HepG2 (cell line): Measurements from ENCODE around the gene MSI2. TPM values are rescaled to one million over a fixed set of nuclear protein-coding genes. Genes with fewer than 3 reads are reported as not detected.

Experiments
- ATAC-seq: fragments of 200-7000 bp; cut with Tn5 transposase; 3 replicates; pipeline ENCODE4 v1.9.1; 2020; ENCODE audit warnings: mild to moderate bottlenecking, moderate library complexity
- BruUV-seq: library from RNA; stranded (reverse); fragments of 400-500 nt; replicated peaks from 2 replicates; lab custom pipeline; 2021; lab: Mats Ljungman, UMichigan
- CTCF ChIA-PET: fragments of 300-600 bp; formaldehyde crosslinking; extraction: SDS; loops from one replicate; lab custom pipeline; 2021; ENCODE audit warnings: low total read pairs, inconsistent platforms, low intra/inter-chr PET ratio; lab: Yijun Ruan, JAX
- POLR2A ChIA-PET: fragments of 350-600 bp; sonication (Branson Sonifier 250); formaldehyde crosslinking; loops from one replicate; lab custom pipeline; 2020; ENCODE audit warnings: antibody characterized with exemption, inconsistent platforms; lab: Yijun Ruan, JAX
- DNase-seq: peaks from one replicate; pipeline ENCODE4 v3.0.0-alpha.2; 2015; ENCODE audit warnings: low spot score
- FAIRE-seq: peaks from 3 replicates; lab custom pipeline; 2011; peaks lifted over from hg19 to GRCh38; lab: Jason Lieb, UNC
- H2AFZ ChIP-seq: one replicate; pipeline ENCODE4 v1.6.1; 2011; ENCODE audit warnings: low read length, inconsistent platforms
- H3K27ac ChIP-seq: fragments of 300-600 bp; 3 replicates; pipeline ENCODE4 v1.8.0; 2011; ENCODE audit warnings: mixed run types, mild to moderate bottlenecking, mixed read lengths, low read length, inconsistent platforms; ENCODE audit not compliant: insufficient read depth; ENCODE audit errors: extremely low read length
- H3K27me3 ChIP-seq, 2 experiments: fragments of 200-600 bp in 1 of 2; 2 replicates in 1 of 2; 3 replicates in 1 of 2; pipeline versions ENCODE4 v1.6.0 to v1.8.0; 2011; ENCODE audit warnings: low read length in 2 of 2, mild to moderate bottlenecking in 2 of 2, moderate library complexity in 2 of 2, inconsistent platforms in 1 of 2; ENCODE audit not compliant: insufficient read depth in 2 of 2, control insufficient read depth in 1 of 2
- H3K36me3 ChIP-seq, 2 experiments: fragments of 200-600 bp in 1 of 2; replicated peaks in 1 of 2; 2 replicates in 1 of 2; 3 replicates in 1 of 2; pipeline versions ENCODE4 v1.5.1 to v1.8.0; 2011; ENCODE audit warnings: low read length in 2 of 2, inconsistent platforms in 1 of 2; ENCODE audit not compliant: insufficient read depth in 2 of 2, control insufficient read depth in 1 of 2
- H3K4me1 ChIP-seq: 2 replicates; pipeline ENCODE4 v1.5.1; 2012; ENCODE audit warnings: low read length, inconsistent platforms; ENCODE audit not compliant: insufficient read depth
- H3K4me2 ChIP-seq: 2 replicates; pipeline ENCODE4 v1.6.0; 2011; ENCODE audit warnings: low read depth, low read length, inconsistent platforms
- H3K4me3 ChIP-seq, 3 experiments: fragments of 200-600 bp in 1 of 3; sonication (generic), shearing (Covaris generic) in 1 of 3; replicated peaks in 1 of 3; 2 replicates each; pipeline ENCODE4 v1.5.1; 2011 to 2016; ENCODE audit warnings: low read length in 3 of 3, inconsistent platforms in 2 of 3, low read depth in 2 of 3, mild to moderate bottlenecking in 2 of 3, control low read depth in 1 of 3, mixed read lengths in 1 of 3; ENCODE audit not compliant: insufficient read depth in 1 of 3
- H3K79me2 ChIP-seq: one replicate; pipeline ENCODE4 v1.6.1; 2011; ENCODE audit warnings: low read length, inconsistent platforms; ENCODE audit not compliant: insufficient read depth
- H3K9ac ChIP-seq: 2 replicates; pipeline ENCODE4 v1.6.0; 2011; ENCODE audit warnings: mild to moderate bottlenecking, low read depth, low read length, inconsistent platforms; ENCODE audit not compliant: insufficient read depth
- H3K9me3 ChIP-seq: 2 replicates; pipeline ENCODE4 v1.5.1; 2012; ENCODE audit warnings: mild to moderate bottlenecking, low read length
- H4K20me1 ChIP-seq: 2 replicates; pipeline ENCODE4 v1.6.0; 2011; ENCODE audit warnings: inconsistent platforms, mild to moderate bottlenecking, low read length, moderate library complexity; ENCODE audit not compliant: insufficient read depth
- HMGA1 ChIP-seq: sonication (generic); formaldehyde crosslinking; conservative IDR thresholded peaks from 2 replicates; pipeline ENCODE4 v1.4.0; 2020; ENCODE audit warnings: missing genetic modification reagents
- ISL2 ChIP-seq: sonication (generic); formaldehyde crosslinking; IDR thresholded peaks from 2 replicates; pipeline ENCODE4 v1.5.0; 2020; ENCODE audit warnings: missing genetic modification reagents
- MIER2 ChIP-seq: IDR thresholded peaks from 2 replicates; pipeline ENCODE4 v1.6.1; 2016; ENCODE audit warnings: missing biosample characterization, missing genetic modification reagents
- RBAK ChIP-seq: sonication (generic); formaldehyde crosslinking; IDR thresholded peaks from 2 replicates; pipeline ENCODE4 v1.5.1; 2020; ENCODE audit warnings: mild to moderate bottlenecking, missing genetic modification reagents
- RELA ChIP-seq: sonication (generic); formaldehyde crosslinking; IDR thresholded peaks from 2 replicates; pipeline ENCODE4 v1.4.0; 2020; ENCODE audit warnings: missing genetic modification reagents
- ZNF432 ChIP-seq: sonication (generic); formaldehyde crosslinking; IDR thresholded peaks from 2 replicates; pipeline ENCODE4 v1.5.0; 2020; ENCODE audit warnings: missing genetic modification reagents, mild to moderate bottlenecking, borderline replicate concordance
- ZNF619 ChIP-seq: sonication (generic); formaldehyde crosslinking; IDR thresholded peaks from 2 replicates; pipeline ENCODE4 v1.4.0; 2020; ENCODE audit warnings: mild to moderate bottlenecking, missing genetic modification reagents
- WGBS: methylation state at CpG from one replicate; pipeline ENCODE4 v1.1.6; 2017; ENCODE audit warnings: low lambda C conversion rate; 5-methylcytosine and 5-hydroxymethylcytosine counted together
- in situ Hi-C: cut with HindIII; loops from 2 replicates; pipeline ENCODE4 v1.10.0; 2017; ENCODE audit warnings: low pct_unique_long_range_greater_than_20kb; ENCODE audit not compliant: extremely low pct_ligation_motif_present
- intact Hi-C: fragments of 100-400 bp; cut with micrococcal nuclease; formaldehyde crosslinking; loops from one replicate; pipeline ENCODE4 v1.10.0; 2022; ENCODE audit not compliant: unreplicated experiment
- polyA plus RNA-seq, 8 experiments: library from polyadenylated mRNA; depleted of rRNA in 3 of 8; stranded (reverse) in 7 of 8; unstranded in 1 of 8; fragments of >200 nt; fragmentation: Illumina TruSeq in 4 of 8; extraction: Trizol in 4 of 8; gene quantifications; 2 replicates each; pipeline versions ENCODE4 v1.2.1 to v1.2.3, GENCODE V29; 2011 to 2016; ENCODE audit warnings: low read depth in 4 of 8, missing spikeins in 1 of 8, mixed read lengths in 1 of 8; ENCODE audit not compliant: insufficient read depth in 1 of 8
- total RNA-seq, 5 experiments: library from RNA; depleted of rRNA; stranded (reverse); fragments of >200 nt; fragmentation: Illumina TruSeq; extraction: Trizol; gene quantifications; 2 replicates each; pipeline ENCODE4 v1.2.3, GENCODE V29; 2016; ENCODE audit warnings: low read depth in 1 of 5
- TF ChIP-seq, protein P1 (sequence below): sonication (generic); formaldehyde crosslinking; IDR thresholded peaks from 2 replicates; pipeline ENCODE4 v1.4.0; 2020; ENCODE audit warnings: missing genetic modification reagents

The MSI2 gene
- total and polyA plus RNA-seq, 2 of the 13 experiments (the other 11 are each of a cell fraction or from before 2014, with no cell fraction given): 77.5 to 78.4 TPM

DNA sequence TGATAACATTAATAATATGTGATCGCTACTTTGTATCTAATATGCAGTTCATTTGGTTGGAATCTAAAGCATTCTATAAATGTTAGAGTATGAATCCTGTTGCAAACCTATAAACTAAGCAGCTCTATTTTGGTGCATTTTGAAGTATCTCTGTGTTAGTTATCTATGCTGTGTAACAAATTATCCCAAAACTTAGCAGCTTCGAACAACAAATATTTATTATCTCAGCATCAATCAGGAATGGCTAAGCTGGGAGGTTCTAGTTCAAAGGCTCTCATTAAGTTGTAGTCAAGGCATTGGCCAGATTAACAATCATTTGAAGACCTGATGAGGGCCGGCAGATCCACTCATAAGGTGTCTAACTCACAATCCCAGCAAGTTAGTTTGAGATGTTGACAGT is 10.1 kb upstream of the MSI2 start:
- H3K4me2 ChIP-seq: no peak overlapping the region
- H3K27me3 ChIP-seq: no peaks in the 10 kb centered on the region
- 88% methylated on average over 3 of the region's 3 CpGs for WGBS
- ATAC-seq (no peak), DNase-seq (no peak), FAIRE-seq (no peak)
- intact Hi-C loops: loop anchor here (10.0 kb wide), 1 partner anchor 359 kb away; no protein-coding TSS in a partner anchor
- H3K79me2 ChIP-seq: no peaks in the 10 kb centered on the region
- no peak overlapping the region for H3K9ac ChIP-seq
- H3K27ac ChIP-seq: no peak overlapping the region
- TF ChIP-seq RBAK (CRISPR knock-in tag) (peak; percentile 73; the same call in 1 of the 2 replicates), ZNF619 (CRISPR knock-in tag) (no peak)
- H3K4me1 ChIP-seq: peaks cover 14% of the 10 kb centered on the region
- no peak overlapping the region for H2AFZ ChIP-seq
- no peaks in the 10 kb centered on the region for H3K36me3 ChIP-seq
- H3K9me3 ChIP-seq: no peaks in the 10 kb centered on the region
- no peak overlapping the region for H3K4me3 ChIP-seq
- BruUV-seq: no TSS peak
- ChIA-PET POLR2A (no interaction called here), CTCF (no interaction called here)
- in situ Hi-C loops: loop anchor here (10.0 kb wide), 1 partner anchor 499 kb away; the partner anchor contains the start of gene CCDC182
- H4K20me1 ChIP-seq: no peaks in the 10 kb centered on the region

DNA sequence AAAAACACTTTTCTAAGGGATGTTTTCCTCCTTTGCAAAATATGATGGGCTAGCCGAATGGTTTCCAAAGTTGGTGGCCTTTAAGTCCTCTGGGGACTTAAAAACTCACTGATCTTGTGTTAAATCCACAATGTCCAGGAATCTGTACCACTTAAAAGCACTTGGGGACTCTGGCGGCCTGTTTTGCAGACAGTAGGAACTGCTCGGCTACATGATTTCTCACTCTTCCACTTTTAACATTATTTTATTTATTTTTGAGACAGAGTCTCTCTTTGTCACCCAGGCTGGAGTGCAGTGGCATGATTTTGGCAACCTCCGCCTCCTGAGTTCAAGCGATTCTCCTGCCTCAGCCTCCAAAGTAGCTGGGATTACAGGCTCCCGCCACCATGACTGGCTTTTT is 9.1 kb upstream of the MSI2 start:
- Histone ChIP-seq H3K4me2 (no peak overlapping the region), H4K20me1 (no peaks in the 10 kb centered on the region), H3K27ac (no peak overlapping the region), H3K4me3 (no peak overlapping the region), H3K9me3 (no peaks in the 10 kb centered on the region), H3K36me3 (no peaks in the 10 kb centered on the region), H3K4me1 (peaks cover 14% of the 10 kb centered on the region), H3K27me3 (no peaks in the 10 kb centered on the region), H3K9ac (no peak overlapping the region), H3K79me2 (no peaks in the 10 kb centered on the region), H2AFZ (no peak overlapping the region)
- ChIA-PET CTCF (no interaction called here), POLR2A (no interaction called here)
- 80% methylated on average over 6 of the region's 6 CpGs for WGBS
- no peak for DNase-seq
- TF ChIP-seq HMGA1 (CRISPR knock-in tag) (no peak), MIER2 (CRISPR knock-in tag) (no peak), ISL2 (CRISPR knock-in tag) (no peak), RELA (CRISPR knock-in tag) (no peak), ZNF432 (CRISPR knock-in tag) (no peak)
- TF ChIP-seq, protein P1, sequence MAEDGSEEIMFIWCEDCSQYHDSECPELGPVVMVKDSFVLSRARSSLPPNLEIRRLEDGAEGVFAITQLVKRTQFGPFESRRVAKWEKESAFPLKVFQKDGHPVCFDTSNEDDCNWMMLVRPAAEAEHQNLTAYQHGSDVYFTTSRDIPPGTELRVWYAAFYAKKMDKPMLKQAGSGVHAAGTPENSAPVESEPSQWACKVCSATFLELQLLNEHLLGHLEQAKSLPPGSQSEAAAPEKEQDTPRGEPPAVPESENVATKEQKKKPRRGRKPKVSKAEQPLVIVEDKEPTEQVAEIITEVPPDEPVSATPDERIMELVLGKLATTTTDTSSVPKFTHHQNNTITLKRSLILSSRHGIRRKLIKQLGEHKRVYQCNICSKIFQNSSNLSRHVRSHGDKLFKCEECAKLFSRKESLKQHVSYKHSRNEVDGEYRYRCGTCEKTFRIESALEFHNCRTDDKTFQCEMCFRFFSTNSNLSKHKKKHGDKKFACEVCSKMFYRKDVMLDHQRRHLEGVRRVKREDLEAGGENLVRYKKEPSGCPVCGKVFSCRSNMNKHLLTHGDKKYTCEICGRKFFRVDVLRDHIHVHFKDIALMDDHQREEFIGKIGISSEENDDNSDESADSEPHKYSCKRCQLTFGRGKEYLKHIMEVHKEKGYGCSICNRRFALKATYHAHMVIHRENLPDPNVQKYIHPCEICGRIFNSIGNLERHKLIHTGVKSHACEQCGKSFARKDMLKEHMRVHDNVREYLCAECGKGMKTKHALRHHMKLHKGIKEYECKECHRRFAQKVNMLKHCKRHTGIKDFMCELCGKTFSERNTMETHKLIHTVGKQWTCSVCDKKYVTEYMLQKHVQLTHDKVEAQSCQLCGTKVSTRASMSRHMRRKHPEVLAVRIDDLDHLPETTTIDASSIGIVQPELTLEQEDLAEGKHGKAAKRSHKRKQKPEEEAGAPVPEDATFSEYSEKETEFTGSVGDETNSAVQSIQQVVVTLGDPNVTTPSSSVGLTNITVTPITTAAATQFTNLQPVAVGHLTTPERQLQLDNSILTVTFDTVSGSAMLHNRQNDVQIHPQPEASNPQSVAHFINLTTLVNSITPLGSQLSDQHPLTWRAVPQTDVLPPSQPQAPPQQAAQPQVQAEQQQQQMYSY (CRISPR knock-in tag): no peak
- no TSS peak for BruUV-seq
- FAIRE-seq: no peak
- ATAC-seq: no peak
- intact Hi-C loops: loop anchor here (10.0 kb wide), 1 partner anchor 358 kb away; no protein-coding TSS in a partner anchor
- in situ Hi-C loops: loop anchor here (10.0 kb wide), 1 partner anchor 498 kb away; the partner anchor contains the start of gene CCDC182
